GM12875 (cell line): Measurements from ENCODE around the gene RASL10B.
A peak's percentile ranks its signal among the peaks of the same experiment; 100 is the strongest.
"Not testable (repeated sequence)": the region's sequence is repeated elsewhere in the genome, so short reads cannot be mapped to it uniquely, and the experiment has no call there.

Experiments
- H3K4me3 ChIP-seq: one replicate; pipeline ENCODE4 v1.5.1; 2011; ENCODE audit warnings: low read depth, low read length, control low read depth
- TF ChIP-seq, protein P1 (sequence below): IDR thresholded peaks from 2 replicates; pipeline ENCODE4 v1.5.1; 2011; ENCODE audit warnings: low read depth, mild to moderate bottlenecking, control low read depth, inconsistent platforms, low read length, moderate library complexity, borderline replicate concordance; ENCODE audit not compliant: insufficient read depth

RASL10B gene

DNA sequence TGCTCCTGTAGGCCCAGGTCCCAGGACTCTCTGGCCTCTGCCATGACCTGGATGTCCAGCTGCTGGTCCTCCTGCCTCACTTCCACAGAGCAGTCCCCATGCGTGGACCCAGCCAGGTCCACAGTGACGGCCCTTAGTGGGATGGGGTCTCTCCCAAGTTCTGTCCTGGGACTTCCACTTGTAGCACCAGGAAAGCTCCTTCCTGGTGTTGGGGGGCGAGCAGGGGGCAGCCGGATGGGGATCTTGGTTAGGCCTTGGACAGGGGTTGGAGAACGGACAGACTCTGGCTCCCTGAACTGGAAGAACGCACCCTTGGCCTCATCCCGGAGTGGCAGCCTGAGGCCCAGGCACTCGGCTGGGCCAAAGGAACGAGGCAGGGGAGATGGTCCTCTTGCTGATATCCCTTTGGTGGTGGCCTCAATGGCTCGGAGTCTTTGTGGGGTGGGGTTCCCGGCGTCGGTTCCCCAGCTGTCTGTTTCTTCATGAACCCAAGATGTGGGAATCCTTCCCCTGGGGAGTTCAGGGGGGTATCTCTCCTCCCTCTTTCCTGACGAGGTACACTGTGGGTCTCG, 14.4 kb downstream of the RASL10B start:
- no peak overlapping the region for H3K4me3 ChIP-seq
- TF ChIP-seq, protein P1, sequence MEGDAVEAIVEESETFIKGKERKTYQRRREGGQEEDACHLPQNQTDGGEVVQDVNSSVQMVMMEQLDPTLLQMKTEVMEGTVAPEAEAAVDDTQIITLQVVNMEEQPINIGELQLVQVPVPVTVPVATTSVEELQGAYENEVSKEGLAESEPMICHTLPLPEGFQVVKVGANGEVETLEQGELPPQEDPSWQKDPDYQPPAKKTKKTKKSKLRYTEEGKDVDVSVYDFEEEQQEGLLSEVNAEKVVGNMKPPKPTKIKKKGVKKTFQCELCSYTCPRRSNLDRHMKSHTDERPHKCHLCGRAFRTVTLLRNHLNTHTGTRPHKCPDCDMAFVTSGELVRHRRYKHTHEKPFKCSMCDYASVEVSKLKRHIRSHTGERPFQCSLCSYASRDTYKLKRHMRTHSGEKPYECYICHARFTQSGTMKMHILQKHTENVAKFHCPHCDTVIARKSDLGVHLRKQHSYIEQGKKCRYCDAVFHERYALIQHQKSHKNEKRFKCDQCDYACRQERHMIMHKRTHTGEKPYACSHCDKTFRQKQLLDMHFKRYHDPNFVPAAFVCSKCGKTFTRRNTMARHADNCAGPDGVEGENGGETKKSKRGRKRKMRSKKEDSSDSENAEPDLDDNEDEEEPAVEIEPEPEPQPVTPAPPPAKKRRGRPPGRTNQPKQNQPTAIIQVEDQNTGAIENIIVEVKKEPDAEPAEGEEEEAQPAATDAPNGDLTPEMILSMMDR: no peak

- TF ChIP-seq, protein P1: peak; percentile 79
- no peak overlapping the region for H3K4me3 ChIP-seq
Measured at GRCh38 chr17:35747540-35748017, 16.1 kb downstream of the RASL10B start.

GRCh38 chr17:35748341-35748841, 17.0 kb downstream of the RASL10B start:
- TF ChIP-seq, protein P1: no peak
- no peak overlapping the region for H3K4me3 ChIP-seq

DNA sequence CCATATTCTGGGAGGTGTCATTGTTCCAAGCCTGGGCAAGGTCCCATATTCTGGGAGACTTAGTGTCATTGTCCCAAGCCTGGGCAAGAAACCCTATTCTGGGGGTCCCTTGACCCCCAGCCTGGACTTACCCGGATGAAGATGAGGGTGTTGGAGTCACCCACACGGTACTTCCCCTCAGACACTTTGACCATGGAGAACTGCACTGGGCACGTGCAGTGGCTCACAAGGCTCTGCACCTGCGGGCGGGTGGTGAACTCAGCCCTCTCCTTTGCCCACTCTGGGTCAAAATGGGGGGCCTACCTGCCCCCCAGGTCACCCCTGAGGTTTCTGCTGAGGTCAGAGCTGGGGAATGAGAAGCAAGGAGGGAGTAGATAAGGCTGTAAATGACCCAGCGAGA, 17.5 kb downstream of the RASL10B start:
- TF ChIP-seq, protein P1: no peak
- H3K4me3 ChIP-seq: no peak overlapping the region

DNA sequence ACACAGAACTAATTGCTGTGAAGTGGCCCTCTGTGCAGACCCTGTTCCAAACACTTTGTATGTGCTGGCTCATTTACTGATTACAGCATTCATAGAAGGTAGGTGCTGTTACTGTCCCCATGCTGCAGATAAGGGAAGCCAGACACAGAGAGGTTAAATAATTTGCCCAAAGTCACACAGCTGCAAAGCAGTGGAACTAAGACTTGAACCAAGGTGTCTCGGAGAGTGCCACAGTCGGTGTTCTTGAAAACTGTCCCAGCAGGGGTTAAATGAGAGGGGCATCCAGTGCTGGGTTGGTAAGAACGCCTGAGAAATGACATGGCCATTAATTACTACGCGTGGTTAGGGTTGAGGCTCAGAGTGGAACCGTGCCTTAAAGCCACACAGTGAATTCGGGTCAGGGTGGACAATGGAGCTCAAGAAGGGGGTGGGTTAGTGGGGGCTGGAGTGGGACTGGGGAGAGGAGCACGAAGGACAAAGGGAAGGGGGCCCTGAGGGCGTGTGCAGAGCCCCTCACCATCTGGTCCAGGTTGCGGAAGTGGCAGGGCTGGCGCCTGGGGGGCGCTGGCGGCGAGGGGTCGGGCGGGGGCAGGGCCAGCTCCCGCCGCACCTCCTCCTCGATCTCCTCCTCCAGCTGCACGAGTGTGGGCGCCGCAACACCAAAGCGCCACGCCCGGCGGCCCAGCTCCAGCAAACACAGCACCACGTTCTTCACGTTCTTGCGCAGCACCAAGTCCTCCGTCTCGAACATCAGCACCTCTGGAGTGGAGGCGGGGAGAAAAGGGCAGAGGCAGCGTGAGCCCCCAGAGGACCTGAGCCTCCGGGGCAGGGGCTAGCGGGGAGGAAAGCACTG, 18.3 kb downstream of the RASL10B start:
- TF ChIP-seq, protein P1: no peak
- H3K4me3 ChIP-seq: no peak overlapping the region

- TF ChIP-seq, protein P1: no peak
- no peak overlapping the region for H3K4me3 ChIP-seq
Measured at GRCh38 chr17:35750526-35751395, 19.3 kb downstream of the RASL10B start.

DNA sequence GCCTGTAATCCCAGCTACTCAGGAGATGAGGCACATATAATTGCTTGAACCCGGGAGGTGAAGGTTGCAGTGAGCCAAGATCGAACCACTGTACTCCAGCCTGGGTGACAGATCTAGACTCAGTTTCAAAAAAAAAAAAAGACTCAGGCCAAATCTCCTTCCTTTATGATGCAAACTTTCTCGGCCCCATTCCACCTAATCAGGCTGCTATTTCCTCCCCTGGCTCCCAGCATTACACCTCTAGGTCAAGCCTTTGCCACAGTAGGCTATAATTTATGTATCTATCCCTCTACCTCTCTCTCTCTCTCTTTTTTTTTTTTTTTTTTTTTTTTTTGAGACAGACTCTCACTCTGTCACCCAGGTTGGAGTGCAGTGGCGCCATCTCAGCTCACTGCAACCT, 20.1 kb downstream of the RASL10B start:
- not testable (repeated sequence) for H3K4me3 ChIP-seq
